ENCODE measurements around the gene ZNF827.

The ZNF827 gene

DNA sequence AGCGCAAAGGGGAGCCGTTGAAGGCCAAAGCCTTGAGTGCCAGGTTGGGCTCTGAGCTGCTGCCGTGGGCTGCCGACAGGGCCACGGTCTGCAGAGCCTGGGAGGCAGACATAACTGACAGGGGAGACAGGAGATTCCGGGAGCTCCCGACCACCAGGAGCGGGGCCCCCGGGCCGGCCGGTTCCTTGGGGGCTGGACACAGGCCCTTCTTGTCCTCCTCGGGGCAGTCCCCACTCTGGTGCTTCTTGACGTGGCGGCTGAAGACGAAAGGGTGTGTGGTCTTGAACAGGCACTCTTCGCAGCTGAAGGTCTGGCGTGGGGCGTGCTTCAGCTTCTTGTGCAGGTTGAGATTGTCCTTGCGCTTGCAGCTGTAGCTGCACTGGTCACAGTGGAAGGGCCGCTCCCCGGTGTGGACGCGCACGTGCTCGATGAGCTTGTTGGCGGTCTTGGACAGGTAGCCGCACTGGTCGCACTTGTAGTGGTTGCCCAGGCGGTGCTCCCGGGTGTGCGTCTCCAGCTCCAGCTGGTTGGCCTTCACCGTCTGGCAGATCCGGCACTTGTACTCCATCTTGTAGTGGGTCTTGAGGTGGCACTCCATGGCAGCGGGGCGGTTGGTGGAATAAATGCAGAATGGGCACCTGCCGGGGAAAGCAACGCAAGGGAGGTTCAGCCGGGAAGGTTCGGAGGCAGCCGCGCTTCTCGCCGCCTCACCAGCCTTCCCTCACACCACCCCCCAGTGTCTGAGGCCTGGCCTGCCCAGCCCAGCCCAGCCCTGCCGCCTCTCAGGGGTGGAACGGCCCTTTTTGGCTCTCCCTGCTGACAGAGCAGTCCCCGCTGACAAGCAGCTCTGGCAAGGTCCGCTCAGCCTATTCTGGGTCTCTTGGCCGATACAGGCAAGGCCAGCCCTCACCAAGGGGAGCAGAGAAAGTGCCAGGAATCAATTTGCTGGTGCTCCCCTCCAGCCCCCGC lies 177.4 kb downstream of the ZNF827 start:
- no peak for DNase-seq (ENCODE audit: low spot score)

DNA sequence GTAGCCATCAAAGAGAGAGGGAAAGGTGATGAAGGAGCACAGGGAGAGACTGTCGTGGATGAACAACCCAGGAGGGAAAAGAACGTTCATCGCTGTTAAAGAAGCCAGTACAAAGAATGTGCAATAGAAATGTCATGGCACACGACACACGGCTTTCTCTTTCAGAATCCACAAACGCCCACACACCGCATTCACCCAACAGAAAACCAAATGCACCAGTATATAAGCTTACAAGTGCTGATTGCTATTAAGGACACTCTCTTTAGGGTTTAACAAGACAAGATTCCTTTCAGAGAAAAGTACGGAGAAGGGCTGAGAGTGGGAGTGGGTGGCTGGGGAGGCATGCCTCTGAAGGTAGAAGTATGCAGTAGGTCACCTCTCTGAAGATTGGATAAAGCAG lies 178.4 kb downstream of the ZNF827 start:
- DNase-seq (ENCODE audit: low spot score), result no peak

DNA sequence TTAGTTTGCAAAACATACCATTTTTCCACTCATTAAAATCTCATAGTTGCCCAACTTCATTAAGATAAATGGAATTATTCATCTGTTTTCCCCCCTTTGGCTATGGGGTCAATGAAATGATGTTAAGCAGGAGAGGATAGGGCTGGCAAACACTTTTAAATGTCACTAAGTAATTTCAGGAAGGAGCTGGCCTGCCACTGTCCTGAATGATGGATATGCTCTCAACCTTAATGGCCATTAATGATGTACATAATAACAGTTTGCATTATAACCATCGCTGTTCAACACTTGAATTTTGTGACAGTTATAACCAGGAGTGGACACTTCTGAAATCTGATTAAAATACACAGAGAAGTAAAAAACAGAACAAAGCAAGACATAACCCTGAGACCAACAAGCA lies 181.4 kb downstream of the ZNF827 start:
- DNase-seq (ENCODE audit: low spot score), result no peak

DNA sequence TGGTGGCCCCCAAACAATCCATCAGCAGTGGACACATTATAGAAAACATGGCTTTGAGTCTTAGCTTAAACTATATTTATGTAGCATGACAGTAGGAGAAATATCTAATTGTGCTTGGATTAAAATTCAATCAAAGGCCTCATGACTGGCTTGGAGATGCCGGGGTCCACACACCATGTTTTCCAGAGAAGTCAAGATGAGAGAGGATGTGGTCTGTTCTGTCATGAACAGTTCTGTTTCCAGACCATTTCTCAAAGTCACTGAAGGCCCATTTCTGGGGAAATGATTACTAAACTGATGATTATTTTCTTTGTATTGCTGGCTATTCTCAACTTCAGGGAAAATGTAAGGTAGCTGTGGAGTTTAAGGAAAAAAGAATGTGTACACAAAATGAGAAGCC lies 182.4 kb downstream of the ZNF827 start:
- DNase-seq (ENCODE audit: low spot score), result no peak

DNA sequence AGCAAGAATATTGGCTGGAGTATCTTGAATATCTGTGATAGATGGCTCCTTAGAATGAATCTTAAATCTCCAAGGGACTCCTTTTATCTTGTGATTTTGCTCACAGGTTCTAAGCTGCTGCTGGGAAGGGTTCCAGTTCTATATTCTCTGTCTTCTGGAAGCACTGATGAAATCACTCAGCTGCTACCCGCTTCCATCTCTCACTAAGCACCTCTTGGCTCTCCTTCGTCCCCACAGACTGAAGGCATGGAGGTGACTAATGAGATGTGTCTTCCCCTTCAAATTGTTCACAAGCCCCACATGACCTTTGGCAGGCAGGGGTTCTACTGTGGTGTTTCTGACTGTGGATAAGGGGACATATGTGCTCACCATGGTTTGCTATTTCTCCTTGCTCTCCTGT lies 182.8 kb downstream of the ZNF827 start:
- DNase-seq (ENCODE audit: low spot score), result peak; percentile 27

DNA sequence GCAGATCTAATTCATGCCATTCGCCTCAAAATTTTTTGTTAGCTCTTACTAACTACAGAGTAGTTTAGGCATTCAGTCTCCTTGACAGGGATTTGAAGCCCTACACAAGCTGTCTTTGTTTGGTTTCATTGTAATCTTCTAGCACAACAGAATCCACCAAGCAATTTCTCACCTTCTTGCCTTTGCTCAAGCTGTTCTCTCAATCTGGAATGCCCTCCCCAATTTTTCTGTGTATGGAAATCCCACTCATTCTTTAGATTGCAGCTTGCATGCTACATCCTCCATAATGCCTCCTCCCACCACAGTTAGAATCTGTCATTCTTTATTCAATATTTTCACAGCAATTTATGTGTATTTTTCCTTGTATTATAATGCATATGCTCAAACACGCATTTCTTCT lies 195.0 kb downstream of the ZNF827 start:
- DNase-seq (ENCODE audit: low spot score), result no peak

DNA sequence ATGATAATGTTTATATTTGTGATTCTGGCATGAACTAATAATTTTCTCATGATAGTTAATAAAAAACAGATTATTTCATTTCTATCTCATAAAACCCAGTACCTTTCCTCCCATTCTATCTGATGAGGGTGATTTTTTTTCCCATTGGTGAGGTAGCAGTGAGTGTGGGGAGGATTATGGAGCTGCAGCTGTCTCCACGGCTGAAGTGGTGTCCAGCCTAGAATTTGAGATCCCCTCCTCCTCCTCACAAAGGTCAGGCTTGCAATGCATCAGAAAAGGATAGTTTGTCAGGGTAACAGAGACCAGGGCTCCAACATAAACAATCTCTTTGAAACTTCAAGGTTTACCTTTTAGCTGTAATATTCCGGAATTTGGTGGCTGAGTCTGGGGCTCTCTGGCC lies 197.8 kb downstream of the ZNF827 start:
- DNase-seq (ENCODE audit: low spot score), result no peak

DNA sequence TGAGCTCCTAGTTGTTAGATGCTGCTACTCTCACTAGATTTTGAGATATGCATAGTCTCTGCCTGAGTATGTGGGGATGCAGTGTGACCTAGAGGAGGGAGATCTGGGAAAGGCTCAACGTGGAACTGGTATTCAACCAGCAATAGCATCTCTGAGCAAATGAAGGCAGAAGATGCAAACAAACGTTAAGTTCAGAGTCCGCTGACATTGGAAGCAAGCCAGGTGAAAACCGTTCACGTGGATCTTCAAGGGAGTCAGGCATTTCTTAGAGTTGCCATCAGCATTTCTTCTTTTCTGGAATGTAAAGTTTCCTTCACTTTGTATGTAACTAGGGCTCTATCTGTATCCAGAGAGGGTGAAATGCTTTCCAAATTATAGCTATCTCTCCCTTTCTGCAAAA lies 198.8 kb downstream of the ZNF827 start:
- DNase-seq (ENCODE audit: low spot score), result no peak

DNA sequence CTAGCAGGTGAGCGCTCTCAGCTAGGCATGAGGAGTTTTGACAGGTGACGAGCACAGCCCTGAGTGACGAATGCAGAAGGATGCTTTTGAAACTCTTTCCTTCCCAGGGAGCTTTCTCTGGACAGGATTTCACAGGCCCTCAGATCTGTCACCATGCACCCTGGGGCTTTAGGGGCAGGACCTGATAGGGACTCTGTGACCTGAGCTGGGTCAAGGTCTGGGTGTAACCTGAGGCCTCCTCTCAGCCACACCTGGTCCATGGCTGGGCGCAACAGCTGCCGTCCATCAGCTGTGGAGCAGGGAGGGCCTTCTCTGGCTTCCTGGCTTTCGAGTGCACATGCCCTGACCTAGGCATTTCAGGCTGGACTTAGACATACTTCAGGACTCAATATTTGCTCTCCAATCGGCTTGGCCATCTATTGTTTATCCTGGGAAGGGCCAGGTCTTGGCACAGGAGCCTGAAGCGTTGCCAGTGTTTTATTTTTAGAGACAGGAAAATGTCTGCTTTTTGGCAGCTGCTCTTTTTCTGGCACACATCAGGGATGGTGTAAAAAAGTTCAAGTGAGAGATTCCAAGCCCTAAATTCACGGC lies 202.3 kb downstream of the ZNF827 start:
- no peak for DNase-seq (ENCODE audit: low spot score)

DNA sequence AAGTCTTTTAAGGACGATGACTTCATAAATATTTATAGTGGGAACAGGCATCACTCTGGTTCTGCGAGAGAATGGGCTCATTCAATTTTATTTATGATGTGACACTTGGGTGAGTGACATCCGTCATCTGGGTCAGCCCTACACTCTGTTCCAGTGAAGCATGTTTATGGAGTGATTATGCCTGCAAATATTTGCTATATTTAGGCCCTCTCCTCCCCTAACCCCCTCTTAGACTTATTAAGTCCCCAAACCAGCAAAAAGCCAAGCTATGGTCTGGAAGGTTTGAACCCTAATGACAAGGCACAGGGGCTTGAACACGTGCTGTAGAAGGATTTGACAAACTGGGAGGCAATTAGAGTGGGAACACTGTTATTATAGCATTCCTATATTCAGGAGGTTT lies 202.8 kb downstream of the ZNF827 start:
- DNase-seq (ENCODE audit: low spot score), result no peak

DNA sequence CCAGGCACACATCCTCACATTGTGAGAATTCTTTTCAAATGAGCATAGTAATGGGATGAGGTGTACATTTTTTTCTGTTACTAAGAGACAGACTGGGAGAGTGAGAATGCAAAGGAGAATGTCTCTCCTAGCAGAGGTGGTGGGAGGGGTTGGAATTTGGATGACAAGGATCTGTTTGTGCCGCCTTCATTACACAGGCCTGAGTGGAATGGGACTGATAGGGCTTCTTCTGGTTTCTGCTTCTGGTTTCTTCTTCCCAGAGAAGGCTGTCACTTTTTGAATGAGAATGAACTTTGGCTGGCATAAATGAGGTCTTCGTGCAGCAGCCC lies 203.3 kb downstream of the ZNF827 start:
- no peak for DNase-seq (ENCODE audit: low spot score)

DNA sequence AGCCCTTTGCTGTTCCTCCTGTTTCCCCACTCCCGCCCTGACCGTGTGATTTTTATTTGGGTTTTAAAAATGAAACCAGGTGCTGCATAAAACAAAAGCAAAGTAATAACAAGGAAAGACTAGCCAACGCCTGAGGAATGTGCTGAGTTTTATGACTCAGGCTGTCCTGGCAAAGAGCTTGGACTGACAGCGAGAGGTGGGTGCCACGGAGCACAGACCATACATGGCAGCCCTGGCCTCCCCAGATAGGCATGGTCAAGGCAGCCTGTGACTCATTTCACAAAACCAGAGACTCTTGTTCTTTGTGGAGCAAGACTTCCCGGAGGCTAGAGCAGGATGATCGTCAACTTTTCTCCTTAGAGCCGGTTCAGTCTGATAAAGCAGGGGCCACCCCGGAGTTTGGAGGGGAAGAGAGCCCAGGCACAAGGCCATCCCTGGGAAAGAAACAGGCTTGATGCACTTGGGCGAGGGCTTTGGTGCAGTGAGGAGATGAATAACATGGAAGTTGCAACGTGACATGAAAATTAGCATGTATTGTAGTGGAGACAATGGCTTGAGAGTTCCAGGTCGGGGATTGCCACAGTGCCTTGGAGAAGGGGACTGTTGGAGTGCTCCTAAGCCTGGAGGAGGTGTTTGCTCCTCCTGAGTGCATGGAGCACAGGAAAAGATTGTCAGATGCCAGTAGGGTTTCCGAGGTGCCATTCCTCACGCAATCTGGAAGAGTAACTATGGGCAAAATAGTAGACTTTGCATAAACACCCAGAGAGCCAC lies 203.9 kb downstream of the ZNF827 start:
- DNase-seq (ENCODE audit: low spot score), result peak; percentile 19

DNA sequence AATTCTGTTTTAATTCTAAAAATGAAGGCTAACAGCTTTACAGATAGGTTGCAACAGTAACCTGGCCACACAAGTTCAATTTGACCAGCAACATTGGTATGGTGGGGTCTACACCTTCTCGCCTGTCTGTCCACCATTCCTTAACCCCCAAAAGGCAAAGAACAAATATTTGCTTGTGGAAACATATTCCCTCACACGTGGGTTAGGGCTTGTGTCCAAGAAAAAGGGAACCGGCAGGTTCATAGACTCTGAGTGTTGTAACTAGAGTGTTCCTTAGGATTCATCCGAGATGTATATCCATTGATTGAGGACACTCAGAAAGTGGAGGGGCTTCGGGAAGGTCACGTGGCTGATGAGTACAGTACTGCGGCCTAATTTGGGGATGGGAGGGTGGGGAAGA lies 204.6 kb downstream of the ZNF827 start:
- peak; percentile 11 for DNase-seq (ENCODE audit: low spot score)

DNA sequence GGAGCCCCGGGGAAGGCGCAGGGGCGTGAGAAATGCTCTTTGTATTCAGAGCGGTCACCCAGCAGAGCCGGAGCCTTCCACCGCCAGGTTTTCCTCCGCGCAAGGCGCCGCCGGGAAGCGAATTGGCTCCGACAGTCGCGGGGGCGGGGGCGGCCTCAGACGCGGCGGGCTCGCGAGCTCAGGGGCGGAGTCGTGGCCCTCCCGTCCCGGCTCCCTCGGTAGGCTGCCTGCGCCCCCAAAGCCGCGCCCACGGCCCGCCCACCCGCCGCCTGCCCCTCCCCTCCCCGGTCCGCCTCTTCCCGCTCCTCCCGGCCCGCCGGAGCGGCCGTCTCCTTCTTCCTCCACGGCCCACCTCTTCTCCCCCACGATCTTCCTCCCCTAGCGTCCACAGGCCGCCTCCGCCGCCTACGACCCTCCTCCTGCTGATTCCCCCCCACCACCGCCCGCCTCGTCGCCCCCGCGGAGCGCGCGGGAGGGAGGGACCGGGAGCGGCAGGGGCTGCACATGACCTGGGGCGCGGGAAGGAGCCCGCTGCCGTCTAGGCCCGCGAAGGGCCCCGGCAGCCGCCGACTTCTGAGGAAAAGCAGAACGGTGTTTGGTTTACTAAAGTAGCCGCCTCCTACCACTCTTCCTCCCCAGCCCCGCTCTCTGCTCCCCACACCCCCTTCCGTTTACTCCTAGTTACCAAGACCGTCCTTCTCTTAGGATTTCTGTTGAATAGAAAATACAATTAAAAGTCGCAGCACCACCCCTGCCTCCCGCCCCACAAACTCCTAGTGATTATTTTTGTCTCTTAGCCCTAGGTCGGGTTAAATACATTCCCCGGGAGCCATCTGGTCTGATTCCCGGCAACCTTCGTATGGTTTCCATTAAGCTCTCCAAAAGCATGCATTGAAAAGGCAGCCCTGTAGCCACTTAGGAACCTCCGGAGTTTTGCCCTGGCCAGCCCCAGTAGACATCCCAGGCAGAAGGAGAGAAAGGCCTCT lies 205.4 kb downstream of the ZNF827 start:
- DNase-seq (ENCODE audit: low spot score), result peak; percentile 86

DNA sequence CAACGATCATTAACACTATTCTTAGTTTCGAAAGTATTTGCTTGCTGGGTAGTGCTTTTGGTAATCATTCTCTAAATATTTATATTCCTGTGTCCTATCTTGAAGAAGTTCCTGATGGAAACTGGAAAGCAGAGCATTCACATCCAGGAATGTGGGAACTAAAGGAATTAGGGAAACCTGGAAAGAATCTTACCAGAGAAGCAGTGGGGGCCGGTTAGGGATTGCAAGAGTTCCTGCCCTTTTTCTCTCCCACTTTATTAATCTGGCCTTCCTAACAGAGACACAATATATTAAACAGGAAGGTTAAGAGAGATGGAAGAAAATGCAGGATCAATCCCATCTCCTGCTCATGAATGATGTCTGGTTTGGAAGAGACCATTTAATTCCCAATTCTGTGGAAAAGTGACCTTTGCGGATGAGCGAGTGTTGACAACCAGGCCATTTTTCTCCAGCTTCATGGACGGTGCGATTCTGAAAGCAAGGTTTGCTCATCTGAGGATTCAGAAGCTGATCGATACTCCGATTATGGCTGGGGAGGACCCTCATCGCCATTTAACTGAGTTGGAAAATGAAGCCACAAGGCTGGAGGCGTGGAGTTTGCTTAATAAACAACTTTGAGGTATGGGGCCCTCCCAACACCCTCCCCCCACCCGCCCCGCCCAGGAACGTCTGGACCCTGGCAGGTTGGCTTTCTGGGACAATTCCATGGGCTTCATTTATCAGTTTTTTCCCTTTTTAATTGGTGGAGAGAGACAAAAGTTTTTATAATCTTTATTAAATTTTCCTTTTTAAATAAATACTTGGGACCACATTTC lies 206.4 kb downstream of the ZNF827 start:
- DNase-seq (ENCODE audit: low spot score), result peak; percentile 24

DNA sequence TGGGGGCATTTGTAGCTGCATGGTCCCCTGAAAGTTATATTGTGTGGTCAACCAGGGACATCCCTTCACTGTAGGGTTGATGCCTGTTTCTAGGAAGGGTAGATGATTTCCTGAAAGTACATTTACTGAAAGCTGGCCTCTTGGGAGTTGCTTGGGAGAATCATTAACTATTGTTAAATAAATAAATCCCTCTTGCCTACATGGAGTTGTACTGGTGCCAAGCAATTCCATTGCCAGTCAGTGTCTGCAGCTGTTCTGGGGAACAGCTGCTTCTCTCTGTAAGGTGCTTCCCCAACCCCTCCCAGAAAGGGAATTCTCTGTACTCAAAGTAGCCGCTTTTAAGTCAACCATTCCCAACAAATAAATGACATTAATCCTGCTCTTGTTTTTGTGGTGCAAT lies 207.6 kb downstream of the ZNF827 start:
- DNase-seq (ENCODE audit: low spot score), result peak; percentile 24

DNA sequence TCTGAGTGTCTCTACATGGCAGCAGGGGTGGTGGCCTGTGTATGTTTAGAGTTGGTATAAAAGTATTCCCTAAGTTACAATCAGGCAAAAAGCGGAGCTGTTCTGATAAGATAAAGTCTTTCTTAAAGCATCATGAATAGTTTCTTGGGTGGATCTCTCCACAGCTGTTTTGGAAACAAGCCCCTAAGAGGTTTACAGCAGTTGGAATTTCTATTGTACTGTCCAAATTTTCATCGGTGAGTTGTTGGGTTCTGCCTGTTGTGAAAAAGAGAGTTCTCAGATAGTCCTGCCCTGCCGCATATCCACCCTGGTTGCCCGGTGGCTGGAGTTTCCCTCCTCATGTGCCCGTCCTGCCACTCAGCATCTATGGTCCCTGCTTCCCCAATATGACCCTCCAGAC lies 208.6 kb downstream of the ZNF827 start:
- DNase-seq (ENCODE audit: low spot score), result no peak

DNA sequence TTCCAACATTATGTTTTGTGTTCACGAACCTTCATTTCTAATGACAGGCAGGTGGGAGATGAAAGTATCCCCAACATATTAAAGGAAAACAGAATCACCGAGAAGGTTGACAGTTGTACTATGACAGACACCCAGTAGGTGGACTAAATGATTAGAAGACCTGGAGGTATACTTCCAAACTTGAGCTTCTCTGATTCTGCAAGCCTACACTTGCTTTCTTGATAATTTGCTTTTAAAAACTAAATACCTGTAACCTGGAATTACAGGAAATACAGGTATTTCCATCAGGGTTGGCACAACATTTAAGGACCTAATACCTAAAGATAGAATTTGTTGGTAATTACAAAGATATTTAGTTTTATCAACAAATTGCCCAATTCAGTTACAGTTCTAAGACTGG lies 215.3 kb downstream of the ZNF827 start:
- no peak for DNase-seq (ENCODE audit: low spot score)

DNA sequence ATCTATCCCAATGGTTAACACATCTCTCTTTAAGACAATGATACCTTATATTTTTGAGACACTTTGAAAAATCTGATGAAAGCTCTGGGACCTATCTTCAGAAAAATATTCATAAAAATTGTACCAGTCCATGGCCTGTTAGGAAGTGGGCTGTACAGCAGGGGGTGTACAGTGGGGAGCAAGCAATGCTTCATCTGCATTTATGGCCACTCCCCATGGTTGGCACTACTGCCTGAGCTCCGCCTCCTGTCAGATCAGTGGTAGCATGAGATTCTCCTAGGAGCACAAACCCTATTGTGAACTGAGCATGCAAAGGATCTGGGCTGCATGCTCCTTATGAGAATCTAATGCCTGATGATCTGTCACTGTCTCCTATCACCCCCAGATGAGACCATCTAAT lies 216.1 kb downstream of the ZNF827 start:
- no peak for DNase-seq (ENCODE audit: low spot score)

DNA sequence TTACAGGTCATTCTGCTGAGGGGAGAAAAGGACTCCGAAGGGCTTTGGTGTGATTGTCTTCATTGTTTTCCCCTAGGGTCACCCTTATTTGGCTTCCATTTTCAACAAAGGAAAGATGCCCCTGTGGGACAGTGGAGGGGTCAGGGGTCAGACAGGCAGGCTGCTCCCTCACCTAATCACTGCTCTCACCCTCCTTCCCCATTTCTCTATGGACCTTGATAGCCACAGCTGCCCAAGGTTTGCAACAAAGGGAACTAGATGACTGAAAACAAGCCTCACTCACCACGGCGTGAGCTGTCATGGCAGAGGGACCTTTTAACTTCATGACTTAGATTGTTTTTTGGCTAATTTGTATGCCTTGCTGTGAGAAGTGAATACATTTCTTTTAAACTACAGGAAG lies 218.0 kb downstream of the ZNF827 start:
- no peak for DNase-seq (ENCODE audit: low spot score)
